BLaER1 treated with 17β-estradiol and CSF1 and Interleukin-3, amounts not matched to agents 10 nM and 100 nM (cell line): ENCODE results near the gene SPC25.
"Not testable (repeated sequence)": the region's sequence is repeated elsewhere in the genome, so short reads cannot be mapped to it uniquely, and the experiment has no call there.

ENCODE experiments used
- H3K27ac ChIP-seq, 11 experiments: shearing (Covaris generic); formaldehyde crosslinking; 2 replicates each; pipeline ENCODE4 v1.8.1; 2022
- H3K27me3 ChIP-seq, 11 experiments: shearing (Covaris generic); formaldehyde crosslinking; 2 replicates each; pipeline ENCODE4 v1.8.1; 2022
- H3K36me3 ChIP-seq, 11 experiments: shearing (Covaris generic); formaldehyde crosslinking; 2 replicates each; pipeline ENCODE4 v1.8.1; 2022
- H3K4me1 ChIP-seq, 10 experiments: shearing (Covaris generic); formaldehyde crosslinking; 2 replicates each; pipeline ENCODE4 v1.8.1; 2022
- H3K4me2 ChIP-seq, 11 experiments: shearing (Covaris generic); formaldehyde crosslinking; 2 replicates each; pipeline ENCODE4 v1.8.1; 2022
- H3K4me3 ChIP-seq, 10 experiments: shearing (Covaris generic); formaldehyde crosslinking; 2 replicates each; pipeline ENCODE4 v1.8.1; 2022
- H3K9ac ChIP-seq, 11 experiments: shearing (Covaris generic); formaldehyde crosslinking; 2 replicates each; pipeline ENCODE4 v1.8.1; 2022
- H3K9me3 ChIP-seq, 11 experiments: shearing (Covaris generic); formaldehyde crosslinking; replicated peaks in 1 of 11; 2 replicates each; pipeline ENCODE4 v1.8.1; 2022
- H4K20me1 ChIP-seq, 11 experiments: shearing (Covaris generic); formaldehyde crosslinking; 2 replicates each; pipeline ENCODE4 v1.8.1; 2022
- Cebpa-rat ChIP-seq, 11 experiments: shearing (Covaris generic); IDR thresholded peaks; 2 replicates each; pipeline ENCODE4 v1.8.1; 2022

The SPC25 gene

GRCh38 chr2:168892327-168892726, 2.1 kb upstream of the SPC25 start:
- no peak overlapping the region for H3K9ac ChIP-seq
- no peaks in the 10 kb centered on the region for H3K27me3 ChIP-seq
- TF ChIP-seq Cebpa-rat (IDR thresholded peaks at IDR 0.05), result no peak
- H3K4me3 ChIP-seq, result no peak overlapping the region
- peaks cover 10 to 15% (median 12%) of the 10 kb centered on the region in 10 experiments for H3K4me1 ChIP-seq
- no peak overlapping the region for H3K27ac ChIP-seq
- H3K4me2 ChIP-seq, result no peak overlapping the region
- H4K20me1 ChIP-seq, result no peaks in the 10 kb centered on the region
- H3K36me3 ChIP-seq, result peaks cover 0 to 14% (median 11%) of the 10 kb centered on the region in 11 experiments; a peak in 16 of 22 replicates
- no peaks in the 10 kb centered on the region; a peak in 1 of 22 replicates for H3K9me3 ChIP-seq

- Histone ChIP-seq H3K27ac (peak overlapping the region in 9 of 11 experiments; percentile 75 to 92 (median 81); a peak in 18 of 22 replicates), H3K36me3 (peaks cover 0 to 40% (median 38%) of the 10 kb centered on the region in 11 experiments; a peak in 19 of 22 replicates), H3K4me3 (peak overlapping the region; percentile 63 to 87 (median 74)), H3K9me3 (no peaks in the 10 kb centered on the region; a peak in 1 of 22 replicates), H3K4me2 (peak overlapping the region; percentile 73 to 97 (median 87)), H3K4me1 (peaks cover 10 to 15% (median 12%) of the 10 kb centered on the region in 10 experiments), H3K27me3 (no peaks in the 10 kb centered on the region), H4K20me1 (no peaks in the 10 kb centered on the region), H3K9ac (peak overlapping the region; percentile 75 to 93 (median 84))
- no peak for TF ChIP-seq Cebpa-rat (IDR thresholded peaks at IDR 0.05)
Measured at GRCh38 chr2:168889635-168890005, 610 bp downstream of the SPC25 start.

- no peak overlapping the region for H3K27ac ChIP-seq
- H4K20me1 ChIP-seq, result no peaks in the 10 kb centered on the region
- H3K27me3 ChIP-seq, result no peaks in the 10 kb centered on the region
- TF ChIP-seq Cebpa-rat (IDR thresholded peaks at IDR 0.05), result no peak
- peaks cover 0 to 1% (median 0%) of the 10 kb centered on the region in 11 experiments; a peak in 1 of 22 replicates for H3K9me3 ChIP-seq
- H3K4me1 ChIP-seq, result peaks cover 9 to 17% (median 10%) of the 10 kb centered on the region in 10 experiments
- no peak overlapping the region for H3K9ac ChIP-seq
- no peak overlapping the region for H3K4me3 ChIP-seq
- peaks cover 0 to 79% (median 58%) of the 10 kb centered on the region in 11 experiments; a peak in 19 of 22 replicates for H3K36me3 ChIP-seq
- H3K4me2 ChIP-seq, result no peak overlapping the region
Measured at GRCh38 chr2:168884975-168885374, 5.3 kb downstream of the SPC25 start.

- H3K27ac ChIP-seq, H3K9me3 ChIP-seq, H3K4me2 ChIP-seq, H4K20me1 ChIP-seq, H3K27me3 ChIP-seq, H3K4me3 ChIP-seq, H3K9ac ChIP-seq: not testable (repeated sequence)
- Histone ChIP-seq H3K36me3 (peaks cover 0 to 75% (median 52%) of the 10 kb centered on the region in 11 experiments; a peak in 20 of 22 replicates), H3K4me1 (peaks cover 0 to 12% (median 0%) of the 10 kb centered on the region in 10 experiments; a peak in 3 of 20 replicates)
Measured at GRCh38 chr2:168882163-168882562, 8.1 kb downstream of the SPC25 start.

- no peak overlapping the region for H3K9ac ChIP-seq
- 0 out of 20 replicates have a peak, but pooled peaks cover 0 to 8% (median 0%) of the 10 kb centered on the region in 10 experiments for H3K4me1 ChIP-seq
- no peak overlapping the region for H3K27ac ChIP-seq
- H4K20me1 ChIP-seq, result no peaks in the 10 kb centered on the region
- peaks cover 11 to 61% (median 43%) of the 10 kb centered on the region in 11 experiments; a peak in 21 of 22 replicates for H3K36me3 ChIP-seq
- no peak for TF ChIP-seq Cebpa-rat (IDR thresholded peaks at IDR 0.05)
- H3K4me2 ChIP-seq, result no peak overlapping the region
- peaks cover 0 to 18% (median 8%) of the 10 kb centered on the region in 11 experiments; a peak in 9 of 22 replicates for H3K9me3 ChIP-seq
- H3K4me3 ChIP-seq, result no peak overlapping the region
- H3K27me3 ChIP-seq, result no peaks in the 10 kb centered on the region
Measured at GRCh38 chr2:168874368-168875054, 15.7 kb downstream of the SPC25 start.

GRCh38 chr2:168870824-168871223, 19.4 kb downstream of the SPC25 start:
- not testable (repeated sequence) for H3K4me3 ChIP-seq, H3K27ac ChIP-seq, H3K4me1 ChIP-seq, H4K20me1 ChIP-seq, H3K9ac ChIP-seq, H3K4me2 ChIP-seq, H3K27me3 ChIP-seq
- H3K9me3 ChIP-seq, result peaks cover 0 to 18% (median 8%) of the 10 kb centered on the region in 11 experiments; a peak in 10 of 22 replicates
- peaks cover 11 to 52% (median 42%) of the 10 kb centered on the region in 11 experiments; a peak in 21 of 22 replicates for H3K36me3 ChIP-seq

- H3K27ac ChIP-seq, H3K9ac ChIP-seq, H4K20me1 ChIP-seq, H3K4me2 ChIP-seq, H3K27me3 ChIP-seq, H3K4me1 ChIP-seq, H3K4me3 ChIP-seq: not testable (repeated sequence)
- peaks cover 11 to 49% (median 42%) of the 10 kb centered on the region in 11 experiments; a peak in 21 of 22 replicates for H3K36me3 ChIP-seq
- peaks cover 0 to 18% (median 8%) of the 10 kb centered on the region in 11 experiments; a peak in 10 of 22 replicates for H3K9me3 ChIP-seq
Measured at GRCh38 chr2:168870369-168870768, 19.9 kb downstream of the SPC25 start.

- not testable (repeated sequence) for H3K27me3 ChIP-seq, H3K4me2 ChIP-seq, H3K9ac ChIP-seq, H3K4me1 ChIP-seq, H4K20me1 ChIP-seq, H3K4me3 ChIP-seq, H3K27ac ChIP-seq
- Histone ChIP-seq H3K9me3 (peaks cover 0 to 20% (median 8%) of the 10 kb centered on the region in 11 experiments; a peak in 10 of 22 replicates), H3K36me3 (peaks cover 20 to 49% (median 43%) of the 10 kb centered on the region in 11 experiments)
Measured at GRCh38 chr2:168867164-168867563, 23.1 kb downstream of the SPC25 start.

GRCh38 chr2:168858146-168858545, 32.1 kb downstream of the SPC25 start:
- TF ChIP-seq Cebpa-rat (IDR thresholded peaks at IDR 0.05), result no peak
- no peaks in the 10 kb centered on the region for H4K20me1 ChIP-seq
- H3K4me2 ChIP-seq, result no peak overlapping the region
- H3K36me3 ChIP-seq, result peaks cover 0 to 85% (median 41%) of the 10 kb centered on the region in 11 experiments; a peak in 19 of 22 replicates
- H3K9me3 ChIP-seq, result no peaks in the 10 kb centered on the region; a peak in 1 of 22 replicates
- H3K27ac ChIP-seq, result no peak overlapping the region
- H3K4me1 ChIP-seq, result no peaks in the 10 kb centered on the region
- no peak overlapping the region for H3K4me3 ChIP-seq
- H3K9ac ChIP-seq, result no peak overlapping the region
- H3K27me3 ChIP-seq, result no peaks in the 10 kb centered on the region
